ENCODE data around the gene RPL7L1.
A peak's percentile ranks its signal among the peaks of the same experiment; 100 is the strongest.

Gene RPL7L1

GRCh38 chr6:42933205-42933604 is 53.8 kb downstream of the RPL7L1 start:
- peak; percentile 22 for DNase-seq (ENCODE audit: low read depth)

DNA sequence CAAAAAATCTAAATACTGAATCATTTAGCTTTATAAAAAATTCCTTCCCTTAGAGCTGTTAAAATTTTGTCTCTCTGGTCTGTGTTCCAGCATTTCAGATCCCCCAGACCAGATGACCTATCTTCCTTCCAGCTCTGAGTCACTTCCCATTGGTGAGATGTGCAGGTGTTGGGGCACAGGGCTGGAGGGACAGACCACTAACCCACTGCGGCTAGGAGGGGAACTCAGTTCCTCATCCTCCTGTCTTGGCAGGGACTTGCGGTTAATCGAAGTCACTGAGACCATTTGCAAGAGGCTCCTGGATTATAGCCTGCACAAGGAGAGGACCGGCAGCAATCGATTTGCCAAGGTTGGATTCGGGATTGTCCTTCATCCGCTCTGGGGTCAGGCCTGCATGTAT is 55.9 kb downstream of the RPL7L1 start:
- no peak for DNase-seq (ENCODE audit: low read depth)

DNA sequence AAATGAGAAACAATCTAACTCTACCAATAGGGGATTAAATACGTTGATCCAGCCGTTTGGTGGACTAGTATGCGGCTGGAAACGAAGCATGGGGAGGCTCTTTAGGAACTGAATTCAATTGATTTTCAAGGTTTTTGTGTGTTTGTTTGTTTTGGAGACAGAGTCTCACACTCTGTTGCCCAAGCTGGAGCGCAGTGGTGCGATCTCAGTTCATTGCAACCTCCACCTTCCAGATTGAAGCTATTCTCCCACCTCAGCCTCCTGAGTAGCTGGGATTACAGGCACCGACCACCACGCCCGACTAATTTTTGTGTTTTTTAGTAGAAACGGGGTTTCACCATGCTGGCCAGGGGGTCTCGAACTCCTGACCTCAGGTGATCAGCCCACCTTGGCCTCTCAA is 57.0 kb downstream of the RPL7L1 start:
- no peak for DNase-seq (ENCODE audit: low read depth)

DNA sequence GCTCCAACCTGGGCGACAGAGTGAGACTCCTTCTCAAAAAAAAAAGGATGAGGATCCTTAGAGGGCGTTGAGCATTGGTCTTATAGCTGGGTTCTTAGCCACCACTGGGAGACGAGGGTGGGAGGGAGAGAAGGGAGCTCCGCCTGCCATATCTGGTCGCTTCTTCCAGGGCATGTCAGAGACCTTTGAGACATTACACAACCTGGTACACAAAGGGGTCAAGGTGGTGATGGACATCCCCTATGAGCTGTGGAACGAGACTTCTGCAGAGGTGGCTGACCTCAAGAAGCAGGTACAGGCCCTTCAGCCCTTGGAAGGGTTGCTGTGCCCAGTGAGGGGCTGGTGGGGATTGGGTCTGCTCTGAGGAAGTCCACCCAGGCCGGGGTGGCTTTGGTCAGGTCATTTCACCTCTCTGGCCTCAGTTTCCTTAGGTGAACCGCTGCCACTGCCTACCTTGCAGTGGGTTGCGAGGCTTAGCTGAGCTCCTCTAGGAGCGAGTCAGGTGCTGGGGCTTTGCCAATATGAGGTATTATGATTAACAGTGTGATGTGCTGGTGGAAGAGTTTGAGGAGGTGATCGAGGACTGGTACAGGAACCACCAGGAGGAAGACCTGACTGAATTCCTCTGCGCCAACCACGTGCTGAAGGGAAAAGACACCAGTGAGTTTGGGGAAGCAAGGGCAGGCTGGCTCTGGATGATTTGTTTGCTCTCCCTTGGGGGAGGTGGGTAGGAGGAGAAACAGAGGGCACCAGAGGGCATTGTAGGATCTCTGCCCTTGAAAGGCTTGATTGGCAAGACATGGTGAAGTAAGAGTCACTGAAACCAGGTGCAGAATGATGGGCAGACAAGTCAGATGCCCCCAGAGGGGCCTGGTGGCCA is 58.4 kb downstream of the RPL7L1 start:
- DNase-seq (ENCODE audit: low read depth): no peak

- DNase-seq (ENCODE audit: low read depth): no peak
These were observed 59.0 kb downstream of the RPL7L1 start for GRCh38 chr6:42938428-42938796.

DNA sequence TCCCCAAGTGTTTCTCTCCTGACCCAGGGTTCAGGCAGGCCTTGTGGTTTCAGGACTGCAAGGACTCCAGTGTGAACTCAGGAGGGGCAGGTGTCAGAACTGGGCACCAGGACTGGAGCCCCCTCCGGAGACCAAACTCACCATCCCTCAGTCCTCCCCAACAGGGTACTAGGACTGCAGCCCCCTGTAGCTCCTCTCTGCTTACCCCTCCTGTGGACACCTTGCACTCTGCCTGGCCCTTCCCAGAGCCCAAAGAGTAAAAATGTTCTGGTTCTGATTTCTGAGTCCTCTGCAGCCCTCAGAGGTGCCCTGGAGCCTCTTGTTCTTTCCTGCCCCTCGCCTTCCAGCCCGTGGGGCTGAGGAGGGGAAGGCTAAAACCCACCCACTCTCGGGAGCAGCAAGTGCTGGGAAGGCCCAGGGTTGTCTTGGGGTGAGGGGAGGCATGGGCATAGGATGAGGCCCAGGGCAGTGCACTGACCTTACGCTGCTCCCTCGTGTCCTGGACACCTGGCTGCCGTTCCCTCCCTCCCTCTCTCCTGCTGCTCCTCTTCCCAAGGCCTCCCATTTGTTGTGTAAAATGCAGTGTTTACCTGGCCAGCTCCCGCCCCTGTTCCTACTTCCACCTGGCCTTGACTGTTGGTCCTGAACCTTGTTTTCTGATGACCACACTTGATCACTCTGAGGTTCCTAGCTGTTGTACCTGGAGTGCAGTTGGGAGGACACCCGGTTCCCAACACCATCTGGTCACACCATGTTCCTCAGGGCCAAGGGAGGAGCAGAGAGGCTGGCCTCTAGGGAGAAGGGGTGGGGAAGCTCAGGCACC is 59.8 kb downstream of the RPL7L1 start:
- DNase-seq (ENCODE audit: low read depth): no peak
